HepG2 (cell line): ENCODE data around the gene GOT1. TPM values are rescaled to one million over a fixed set of nuclear protein-coding genes. Genes with fewer than 3 reads are reported as not detected.

Source experiments
- ATAC-seq: fragments of 200-7000 bp; cut with Tn5 transposase; 3 replicates; pipeline ENCODE4 v1.9.1; 2020; ENCODE audit warnings: mild to moderate bottlenecking, moderate library complexity
- BruUV-seq: library from RNA; stranded (reverse); fragments of 400-500 nt; replicated peaks from 2 replicates; lab custom pipeline; 2021; lab: Mats Ljungman, UMichigan
- CTCF ChIA-PET: fragments of 300-600 bp; formaldehyde crosslinking; extraction: SDS; loops from one replicate; lab custom pipeline; 2021; ENCODE audit warnings: low total read pairs, inconsistent platforms, low intra/inter-chr PET ratio; lab: Yijun Ruan, JAX
- POLR2A ChIA-PET: fragments of 350-600 bp; sonication (Branson Sonifier 250); formaldehyde crosslinking; loops from one replicate; lab custom pipeline; 2020; ENCODE audit warnings: antibody characterized with exemption, inconsistent platforms; lab: Yijun Ruan, JAX
- DNase-seq: peaks from one replicate; pipeline ENCODE4 v3.0.0-alpha.2; 2015; ENCODE audit warnings: low spot score
- FAIRE-seq: peaks from 3 replicates; lab custom pipeline; 2011; peaks lifted over from hg19 to GRCh38; lab: Jason Lieb, UNC
- H2AFZ ChIP-seq: one replicate; pipeline ENCODE4 v1.6.1; 2011; ENCODE audit warnings: low read length, inconsistent platforms
- H3K27ac ChIP-seq: fragments of 300-600 bp; 3 replicates; pipeline ENCODE4 v1.8.0; 2011; ENCODE audit warnings: mixed run types, mild to moderate bottlenecking, mixed read lengths, low read length, inconsistent platforms; ENCODE audit not compliant: insufficient read depth; ENCODE audit errors: extremely low read length
- H3K27me3 ChIP-seq, 2 experiments: fragments of 200-600 bp in 1 of 2; 2 replicates in 1 of 2; 3 replicates in 1 of 2; pipeline versions ENCODE4 v1.6.0 to v1.8.0; 2011; ENCODE audit warnings: low read length in 2 of 2, mild to moderate bottlenecking in 2 of 2, moderate library complexity in 2 of 2, inconsistent platforms in 1 of 2; ENCODE audit not compliant: insufficient read depth in 2 of 2, control insufficient read depth in 1 of 2
- H3K36me3 ChIP-seq, 2 experiments: fragments of 200-600 bp in 1 of 2; replicated peaks in 1 of 2; 2 replicates in 1 of 2; 3 replicates in 1 of 2; pipeline versions ENCODE4 v1.5.1 to v1.8.0; 2011; ENCODE audit warnings: low read length in 2 of 2, inconsistent platforms in 1 of 2; ENCODE audit not compliant: insufficient read depth in 2 of 2, control insufficient read depth in 1 of 2
- H3K4me1 ChIP-seq: 2 replicates; pipeline ENCODE4 v1.5.1; 2012; ENCODE audit warnings: low read length, inconsistent platforms; ENCODE audit not compliant: insufficient read depth
- H3K4me2 ChIP-seq: 2 replicates; pipeline ENCODE4 v1.6.0; 2011; ENCODE audit warnings: low read depth, low read length, inconsistent platforms
- H3K4me3 ChIP-seq, 3 experiments: fragments of 200-600 bp in 1 of 3; sonication (generic), shearing (Covaris generic) in 1 of 3; replicated peaks in 1 of 3; 2 replicates each; pipeline ENCODE4 v1.5.1; 2011 to 2016; ENCODE audit warnings: low read length in 3 of 3, inconsistent platforms in 2 of 3, low read depth in 2 of 3, mild to moderate bottlenecking in 2 of 3, control low read depth in 1 of 3, mixed read lengths in 1 of 3; ENCODE audit not compliant: insufficient read depth in 1 of 3
- H3K79me2 ChIP-seq: one replicate; pipeline ENCODE4 v1.6.1; 2011; ENCODE audit warnings: low read length, inconsistent platforms; ENCODE audit not compliant: insufficient read depth
- H3K9ac ChIP-seq: 2 replicates; pipeline ENCODE4 v1.6.0; 2011; ENCODE audit warnings: mild to moderate bottlenecking, low read depth, low read length, inconsistent platforms; ENCODE audit not compliant: insufficient read depth
- H3K9me3 ChIP-seq: 2 replicates; pipeline ENCODE4 v1.5.1; 2012; ENCODE audit warnings: mild to moderate bottlenecking, low read length
- H4K20me1 ChIP-seq: 2 replicates; pipeline ENCODE4 v1.6.0; 2011; ENCODE audit warnings: inconsistent platforms, mild to moderate bottlenecking, low read length, moderate library complexity; ENCODE audit not compliant: insufficient read depth
- CREM ChIP-seq, 2 experiments: sonication (generic) in 1 of 2; formaldehyde crosslinking in 1 of 2; IDR thresholded peaks; 2 replicates each; pipeline versions ENCODE4 v1.4.0 to v1.6.1; 2016 to 2020; ENCODE audit warnings: antibody characterized with exemption in 1 of 2, mild to moderate bottlenecking in 1 of 2, missing genetic modification reagents in 1 of 2
- ELF3 ChIP-seq: IDR thresholded peaks from 2 replicates; pipeline ENCODE4 v1.6.1; 2016; ENCODE audit warnings: missing genetic modification reagents, missing compliant biosample characterization
- ERF ChIP-seq: IDR thresholded peaks from 2 replicates; pipeline ENCODE4 v1.6.1; 2018; ENCODE audit warnings: missing biosample characterization, missing genetic modification reagents
- FOXA3 ChIP-seq: IDR thresholded peaks from 2 replicates; pipeline ENCODE4 v1.6.1; 2016; ENCODE audit warnings: missing genetic modification reagents, missing compliant biosample characterization
- FOXJ3 ChIP-seq: sonication (generic); formaldehyde crosslinking; IDR thresholded peaks from 2 replicates; pipeline ENCODE4 v1.4.0; 2020; ENCODE audit warnings: missing genetic modification reagents, mild to moderate bottlenecking, borderline replicate concordance
- GRHL1 ChIP-seq: sonication (generic); formaldehyde crosslinking; conservative IDR thresholded peaks from 2 replicates; pipeline ENCODE4 v1.8.0; 2022; ENCODE audit warnings: missing genetic modification reagents
- KDM5B ChIP-seq: sonication (generic); formaldehyde crosslinking; IDR thresholded peaks from 2 replicates; pipeline ENCODE4 v1.4.0; 2020; ENCODE audit warnings: missing genetic modification reagents, mild to moderate bottlenecking, borderline replicate concordance
- KMT2A ChIP-seq: sonication (generic); formaldehyde crosslinking; IDR thresholded peaks from 2 replicates; pipeline ENCODE4 v1.4.0; 2020; ENCODE audit warnings: missing genetic modification reagents
- NPAS2 ChIP-seq: sonication (generic); formaldehyde crosslinking; IDR thresholded peaks from 2 replicates; pipeline ENCODE4 v1.8.0; 2022; ENCODE audit warnings: mild to moderate bottlenecking, missing genetic modification reagents, borderline replicate concordance
- NR2F1 ChIP-seq, 2 experiments: fragments of 450-650 bp in 1 of 2; formaldehyde crosslinking in 1 of 2; IDR thresholded peaks; 2 replicates each; pipeline versions ENCODE4 v1.5.0 to v1.6.1; 2016 to 2020; ENCODE audit warnings: mild to moderate bottlenecking in 1 of 2, missing compliant biosample characterization in 1 of 2, missing genetic modification reagents in 1 of 2, moderate library complexity in 1 of 2
- REPIN1 ChIP-seq: sonication (generic); formaldehyde crosslinking; IDR thresholded peaks from 2 replicates; pipeline ENCODE4 v1.8.0; 2022; ENCODE audit warnings: missing genetic modification reagents, low read depth, mild to moderate bottlenecking, borderline replicate concordance
- SNAI1 ChIP-seq: sonication (generic); formaldehyde crosslinking; IDR thresholded peaks from 2 replicates; pipeline ENCODE4 v1.5.0; 2020; ENCODE audit warnings: mild to moderate bottlenecking, missing genetic modification reagents, borderline replicate concordance
- ZBTB20 ChIP-seq: sonication (generic); formaldehyde crosslinking; IDR thresholded peaks from 2 replicates; pipeline ENCODE4 v1.8.1; 2023; ENCODE audit warnings: missing genetic modification reagents, low read depth, mild to moderate bottlenecking, borderline replicate concordance
- ZNF407 ChIP-seq: sonication (generic); formaldehyde crosslinking; IDR thresholded peaks from one replicate; pipeline ENCODE4 v1.5.1; 2020; ENCODE audit warnings: mild to moderate bottlenecking, missing genetic modification reagents; ENCODE audit errors: not compliant biosample characterization
- ZNF703 ChIP-seq: sonication (generic); formaldehyde crosslinking; IDR thresholded peaks from 2 replicates; pipeline ENCODE4 v1.5.1; 2020; ENCODE audit warnings: missing genetic modification reagents, mild to moderate bottlenecking, moderate library complexity, borderline replicate concordance
- WGBS: methylation state at CpG from one replicate; pipeline ENCODE4 v1.1.6; 2017; ENCODE audit warnings: low lambda C conversion rate; 5-methylcytosine and 5-hydroxymethylcytosine counted together
- in situ Hi-C: cut with HindIII; loops from 2 replicates; pipeline ENCODE4 v1.10.0; 2017; ENCODE audit warnings: low pct_unique_long_range_greater_than_20kb; ENCODE audit not compliant: extremely low pct_ligation_motif_present
- intact Hi-C: fragments of 100-400 bp; cut with micrococcal nuclease; formaldehyde crosslinking; loops from one replicate; pipeline ENCODE4 v1.10.0; 2022; ENCODE audit not compliant: unreplicated experiment
- polyA plus RNA-seq, 8 experiments: library from polyadenylated mRNA; depleted of rRNA in 3 of 8; stranded (reverse) in 7 of 8; unstranded in 1 of 8; fragments of >200 nt; fragmentation: Illumina TruSeq in 4 of 8; extraction: Trizol in 4 of 8; gene quantifications; 2 replicates each; pipeline versions ENCODE4 v1.2.1 to v1.2.3, GENCODE V29; 2011 to 2016; ENCODE audit warnings: low read depth in 4 of 8, missing spikeins in 1 of 8, mixed read lengths in 1 of 8; ENCODE audit not compliant: insufficient read depth in 1 of 8
- total RNA-seq, 5 experiments: library from RNA; depleted of rRNA; stranded (reverse); fragments of >200 nt; fragmentation: Illumina TruSeq; extraction: Trizol; gene quantifications; 2 replicates each; pipeline ENCODE4 v1.2.3, GENCODE V29; 2016; ENCODE audit warnings: low read depth in 1 of 5

Gene GOT1
- total and polyA plus RNA-seq, 2 of the 13 experiments (the other 11 are each of a cell fraction or from before 2014, with no cell fraction given) = 81.2 to 102 TPM

DNA sequence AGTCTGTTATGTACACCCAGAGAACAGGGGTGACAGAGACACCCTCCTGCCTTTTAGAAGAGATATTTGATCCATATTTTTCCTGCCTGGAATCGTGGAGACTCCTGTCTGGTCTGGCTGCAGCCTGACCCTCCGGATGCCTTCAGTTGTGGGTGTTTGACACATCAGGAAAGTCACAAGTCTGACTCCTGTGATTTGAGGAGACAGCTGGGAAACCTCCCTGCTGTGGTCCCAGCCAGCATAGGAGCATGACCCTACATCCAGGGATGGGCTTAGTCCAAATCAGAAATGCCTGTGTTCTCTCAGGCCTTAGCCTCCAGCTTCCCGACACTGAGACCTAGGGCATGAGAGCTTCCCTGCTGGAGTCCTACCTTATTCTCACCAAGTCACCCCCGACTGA lies 43.4 kb downstream of the GOT1 start:
- 68% methylated on average over 4 of the region's 4 CpGs for WGBS
- H3K4me2 ChIP-seq = no peak overlapping the region
- in situ Hi-C loops (no loop called here), intact Hi-C loops (loop anchor here (5.0 kb wide), 1 partner anchor 55 kb away; no protein-coding TSS in a partner anchor)
- H3K36me3 ChIP-seq = no peaks in the 10 kb centered on the region
- H3K79me2 ChIP-seq = no peaks in the 10 kb centered on the region
- H3K9ac ChIP-seq = no peak overlapping the region
- ATAC-seq = no peak
- no peaks in the 10 kb centered on the region for H4K20me1 ChIP-seq
- no peak overlapping the region for H3K4me3 ChIP-seq
- BruUV-seq = no TSS peak
- no peak for DNase-seq
- H3K27me3 ChIP-seq = peaks cover 0 to 7% of the 10 kb centered on the region in 2 experiments; a peak in 1 of 5 replicates
- no peak overlapping the region for H2AFZ ChIP-seq
- no peaks in the 10 kb centered on the region for H3K9me3 ChIP-seq
- FAIRE-seq = no peak
- CTCF ChIA-PET = no interaction called here
- POLR2A ChIA-PET = interaction anchor here (1.5 kb wide), 1 partner anchor 43 kb away, joined by 4 read pairs; the partner anchor contains the start of gene GOT1
- no peak overlapping the region for H3K27ac ChIP-seq
- H3K4me1 ChIP-seq = peaks cover 30% of the 10 kb centered on the region
- TF ChIP-seq GRHL1 (CRISPR knock-in tag) = no peak
- no peak for TF ChIP-seq ZNF703 (CRISPR knock-in tag)
- TF ChIP-seq FOXJ3 (CRISPR knock-in tag) = no peak
- TF ChIP-seq ZBTB20 (CRISPR knock-in tag) = no peak
- no peak for TF ChIP-seq NPAS2
- no peak for TF ChIP-seq ZNF407 (CRISPR knock-in tag)
- no peak for TF ChIP-seq KMT2A (CRISPR knock-in tag)
- no peak for TF ChIP-seq REPIN1 (CRISPR knock-in tag)
- TF ChIP-seq ERF = no peak
- no peak for TF ChIP-seq CREM (IDR thresholded peaks at IDR 0.05)
- no peak for TF ChIP-seq CREM (CRISPR knock-in tag; IDR thresholded peaks at IDR 0.05)
- TF ChIP-seq ELF3 (CRISPR knock-in tag) = no peak
- no peak for TF ChIP-seq SNAI1 (CRISPR knock-in tag)
- TF ChIP-seq FOXA3 (CRISPR knock-in tag) = no peak
- no peak for TF ChIP-seq KDM5B (CRISPR knock-in tag)
- TF ChIP-seq NR2F1 (CRISPR knock-in tag; IDR thresholded peaks at IDR 0.05) = no peak
